Fibroblast of gingiva (primary cell): Measurements from ENCODE around the gene KLF13.

ENCODE experiments used
- DNase-seq: peaks from one replicate; pipeline ENCODE4 v3.0.0-alpha.2; 2011; ENCODE audit warnings: low read depth

KLF13 gene

DNA sequence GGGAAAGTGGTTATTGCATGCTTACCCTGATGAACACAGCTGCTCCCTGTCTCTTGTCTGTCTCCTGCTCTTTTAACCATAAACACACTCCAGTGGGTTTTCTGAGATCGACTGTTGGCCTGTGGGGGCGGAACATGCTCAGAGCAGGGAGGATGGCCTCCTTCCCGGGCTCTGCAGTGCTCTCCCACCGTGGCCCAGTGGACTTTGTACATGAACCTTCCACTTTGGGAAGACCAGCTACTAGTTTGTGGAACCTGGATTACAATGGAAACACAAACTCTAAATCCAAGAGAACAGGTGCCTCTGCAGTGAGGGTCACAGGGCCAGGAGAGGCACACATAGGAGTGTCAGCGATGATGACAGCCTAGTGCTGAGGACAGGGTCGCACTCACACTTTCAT lies 56.5 kb downstream of the KLF13 start:
- no peak for DNase-seq

DNA sequence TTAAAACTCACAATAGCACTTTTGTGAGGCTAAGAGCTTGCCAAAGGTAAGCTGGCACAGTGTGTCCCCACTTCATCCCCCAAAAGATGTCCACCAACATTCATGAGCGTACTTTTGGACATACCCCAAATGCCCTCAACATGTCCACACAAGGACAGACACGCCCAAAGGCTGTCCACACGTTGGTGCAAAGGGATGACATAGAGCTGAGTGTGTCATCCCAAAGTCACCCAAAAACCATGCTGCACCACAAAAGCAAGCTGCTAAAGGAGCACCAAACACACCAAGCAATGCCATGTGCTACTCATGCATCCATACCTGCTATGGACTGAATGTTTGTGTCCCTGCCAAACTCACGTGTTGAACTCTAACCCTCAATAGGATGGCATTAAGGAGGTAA lies 57.9 kb downstream of the KLF13 start:
- DNase-seq: no peak

DNA sequence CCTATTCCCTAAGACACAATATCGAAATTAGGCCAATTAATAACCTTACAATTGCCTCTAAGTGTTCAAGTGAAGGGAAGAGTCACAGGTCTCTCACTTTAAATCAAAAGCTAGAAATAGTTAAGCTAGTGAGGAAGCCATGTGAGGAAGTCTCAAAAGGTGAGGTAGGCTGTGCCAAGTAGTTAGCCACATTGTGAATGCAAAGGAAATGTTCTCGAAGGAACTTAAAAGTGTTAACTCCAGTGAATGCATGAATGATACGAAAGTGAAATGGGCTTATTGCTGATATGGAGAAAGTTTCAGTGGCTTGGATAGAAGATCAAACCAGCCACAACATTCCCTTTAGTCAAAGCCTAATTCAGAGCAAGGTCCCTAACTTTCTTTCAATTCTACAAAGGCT lies 59.1 kb downstream of the KLF13 start:
- DNase-seq: no peak

DNA sequence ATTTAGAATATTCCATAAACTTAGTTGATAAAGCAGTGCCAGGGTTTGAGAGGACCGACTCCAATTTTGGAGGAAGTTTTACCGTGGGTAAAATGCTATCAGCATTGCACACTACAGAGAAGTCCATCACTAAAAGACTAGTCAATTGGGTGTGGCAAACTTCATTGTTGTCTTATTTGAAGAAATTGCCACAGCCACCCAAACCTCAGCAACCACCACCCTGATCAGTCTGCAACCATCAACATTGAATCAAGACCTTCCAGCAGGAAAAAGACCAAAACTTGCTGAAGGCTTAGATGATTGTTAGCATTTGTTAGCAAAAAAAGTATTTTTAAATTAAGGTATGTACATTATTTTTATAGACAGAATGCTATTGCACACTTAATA lies 60.5 kb downstream of the KLF13 start:
- peak; percentile 35 for DNase-seq

DNA sequence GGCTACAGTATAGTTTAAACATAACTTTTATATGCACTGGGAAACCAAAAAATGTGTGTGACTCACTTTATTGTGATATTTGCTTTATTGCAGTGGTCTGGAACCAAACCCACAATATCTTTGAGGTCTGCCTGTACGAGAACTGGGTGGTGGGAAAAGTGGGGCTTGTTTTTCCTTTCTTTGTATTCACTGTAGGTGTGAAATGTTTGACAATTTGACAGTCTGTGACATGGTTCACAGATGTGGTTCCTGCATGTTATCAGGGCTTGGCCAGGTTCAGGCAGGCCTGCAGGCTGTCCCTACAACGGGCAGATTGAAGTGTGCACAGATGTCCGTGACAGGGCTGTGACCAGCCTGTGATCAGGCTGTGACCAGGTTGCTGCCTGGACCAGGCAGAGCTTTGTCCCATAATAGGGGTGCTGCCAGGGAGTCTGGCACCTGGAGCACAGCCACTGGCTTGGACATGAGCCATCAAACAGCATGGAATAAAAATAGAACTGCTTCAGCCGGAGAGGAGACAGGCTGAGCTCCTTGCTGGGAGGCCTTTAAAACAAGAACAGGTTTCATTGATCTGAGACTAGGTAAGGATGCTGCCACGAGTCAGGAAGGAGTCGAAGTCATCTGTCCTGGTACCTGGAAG lies 61.0 kb downstream of the KLF13 start:
- DNase-seq: peak; percentile 23

DNA sequence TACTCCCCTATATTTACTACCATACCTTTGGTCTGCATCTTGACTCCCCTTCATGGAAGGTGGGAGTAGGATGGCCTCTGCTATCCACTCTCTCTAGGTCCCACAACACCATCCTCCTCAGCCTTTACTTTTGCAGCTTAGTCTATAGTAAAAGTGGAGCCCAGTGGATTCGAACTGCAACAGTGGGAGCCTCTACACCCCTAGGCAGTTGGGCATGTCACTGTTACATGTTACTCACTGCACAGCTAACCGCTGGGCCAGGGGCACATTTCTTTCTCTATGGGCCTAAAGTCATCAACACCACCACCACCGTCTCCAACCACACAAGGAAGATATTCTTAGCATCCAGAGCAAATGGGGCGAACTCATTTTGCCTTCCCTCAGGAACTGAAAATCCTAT lies 62.9 kb downstream of the KLF13 start:
- DNase-seq: no peak

DNA sequence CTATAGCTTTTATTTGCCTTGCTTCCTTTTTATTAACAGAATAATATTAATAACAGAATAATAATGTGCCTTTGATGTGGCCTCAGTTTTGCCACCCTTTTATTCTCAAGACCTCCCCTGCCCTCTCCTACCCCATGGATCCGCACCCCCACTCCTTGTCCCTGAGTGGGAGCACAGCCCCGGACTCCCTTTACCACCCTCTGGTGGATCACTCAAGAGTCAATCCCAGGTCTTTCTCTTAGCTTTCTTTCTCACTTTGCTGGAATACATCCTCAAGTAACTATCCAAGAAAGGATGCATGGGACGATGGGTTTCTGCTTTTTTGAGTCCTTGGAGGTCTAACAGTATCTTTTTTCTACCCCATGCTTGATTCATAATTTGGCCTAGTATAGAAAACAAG lies 63.4 kb downstream of the KLF13 start:
- DNase-seq: no peak

DNA sequence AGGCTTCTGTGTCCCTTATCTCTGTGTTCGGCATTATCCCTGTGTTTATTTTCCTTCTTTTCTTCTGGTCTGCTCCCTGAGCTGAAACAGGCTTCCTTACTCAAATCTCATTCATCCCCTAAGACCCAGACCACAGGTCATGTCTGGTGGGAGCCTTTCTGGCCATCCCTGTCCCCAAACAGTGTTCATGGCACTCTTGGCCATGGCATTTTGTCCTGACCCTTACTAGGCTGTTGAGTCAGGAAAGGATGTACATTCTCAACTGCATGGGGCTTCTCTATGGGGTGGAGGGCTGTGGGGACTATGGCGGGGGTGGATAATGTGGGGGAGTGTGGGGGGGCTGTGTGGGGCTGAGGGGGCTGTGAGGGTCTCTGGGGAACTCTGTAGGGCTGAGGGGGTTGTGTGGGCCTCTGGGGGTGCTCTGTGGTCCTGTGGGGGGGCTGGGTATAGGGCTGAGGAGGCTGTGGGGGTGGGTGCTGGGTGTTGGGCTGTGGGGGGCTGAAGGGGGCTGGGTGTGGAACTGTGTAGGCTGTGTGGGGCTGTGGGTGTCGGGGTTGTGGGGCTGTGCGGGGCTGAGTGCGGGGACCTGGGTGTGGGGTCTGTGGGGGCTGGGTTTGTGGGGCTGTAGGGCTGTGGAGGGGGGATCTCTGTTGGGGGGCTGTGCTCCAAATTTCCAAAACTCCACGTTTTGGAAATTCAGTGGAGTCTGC lies 64.3 kb downstream of the KLF13 start:
- DNase-seq: no peak

DNA sequence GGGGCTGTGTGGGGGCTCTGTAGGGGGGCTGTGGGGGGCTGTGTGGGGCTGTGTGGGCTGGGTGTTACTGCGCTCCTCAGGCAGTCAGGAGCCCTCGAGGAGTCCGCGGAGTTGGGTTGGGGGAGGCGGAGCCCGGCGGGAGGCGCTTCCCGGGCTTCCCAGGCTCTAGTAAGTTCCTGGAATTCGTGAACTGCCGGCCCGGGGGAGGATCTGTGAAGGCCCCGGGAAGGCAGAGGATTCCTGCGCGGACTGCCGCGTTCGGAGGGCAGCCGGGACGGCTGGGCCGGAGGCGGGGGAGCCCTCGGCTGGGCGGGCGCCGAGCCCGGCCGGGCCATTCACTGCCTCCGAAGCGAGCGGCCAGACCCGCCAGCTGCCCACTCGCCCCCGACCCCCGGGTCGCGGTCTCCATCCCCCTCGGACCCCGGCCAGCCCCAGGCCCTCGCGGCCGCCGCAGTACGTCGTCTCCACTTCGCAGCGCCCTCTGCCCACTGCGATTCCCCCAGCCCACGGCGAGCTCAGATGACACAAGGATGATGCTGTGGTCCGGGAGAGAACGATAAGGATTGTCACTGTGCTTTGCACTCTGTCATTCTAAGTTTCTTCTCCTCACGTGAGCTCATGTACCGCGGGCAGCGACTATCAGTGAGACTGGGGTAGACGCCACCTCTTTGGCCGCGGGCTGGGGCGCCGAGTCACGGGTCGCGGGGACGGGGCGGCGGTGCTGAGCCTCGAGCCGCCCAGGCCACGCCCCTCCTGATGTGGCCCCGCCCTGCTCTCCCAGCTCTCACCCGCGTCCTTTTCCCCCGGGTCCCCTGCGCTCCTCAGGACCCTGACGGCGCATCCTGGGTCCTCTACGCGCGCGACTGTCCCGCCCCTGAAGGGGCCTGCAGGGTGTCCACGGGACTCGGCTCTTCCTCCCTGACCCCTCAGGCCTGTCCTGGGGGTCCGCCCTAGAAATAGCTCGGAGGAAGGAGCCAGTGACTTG lies 65.3 kb downstream of the KLF13 start:
- peak; percentile 82 for DNase-seq

DNA sequence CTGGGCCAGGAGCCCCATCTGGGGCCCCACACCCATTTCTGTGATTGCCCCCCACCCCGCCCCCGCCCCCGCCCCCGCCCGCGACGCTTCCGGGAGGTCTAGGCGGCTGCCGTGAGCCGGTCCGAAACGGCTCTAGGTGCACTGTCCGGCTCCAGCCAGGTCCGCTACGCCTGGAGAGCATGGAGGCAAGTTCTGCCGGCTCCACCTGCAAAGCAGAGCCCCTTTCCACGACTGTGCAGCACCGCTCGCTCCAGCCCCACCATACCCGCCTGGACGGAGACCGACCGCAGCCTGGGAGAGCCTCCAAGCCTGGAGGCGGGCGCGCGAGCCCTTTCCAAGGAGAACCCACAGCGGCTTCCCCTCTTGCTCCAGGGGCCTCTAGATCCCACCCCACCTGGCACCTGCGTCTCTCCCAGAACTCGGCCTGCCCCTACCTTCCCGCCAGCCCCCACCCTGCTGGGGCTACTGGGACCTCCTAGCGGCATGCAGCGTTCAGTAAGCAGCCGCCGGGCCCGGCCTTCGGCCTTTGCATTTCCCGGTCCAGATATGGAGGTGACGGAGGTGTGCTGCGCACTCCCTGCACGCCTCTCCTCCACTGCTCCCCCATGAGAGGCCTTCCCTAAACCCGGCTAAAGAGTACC lies 66.2 kb downstream of the KLF13 start:
- DNase-seq: no peak

DNA sequence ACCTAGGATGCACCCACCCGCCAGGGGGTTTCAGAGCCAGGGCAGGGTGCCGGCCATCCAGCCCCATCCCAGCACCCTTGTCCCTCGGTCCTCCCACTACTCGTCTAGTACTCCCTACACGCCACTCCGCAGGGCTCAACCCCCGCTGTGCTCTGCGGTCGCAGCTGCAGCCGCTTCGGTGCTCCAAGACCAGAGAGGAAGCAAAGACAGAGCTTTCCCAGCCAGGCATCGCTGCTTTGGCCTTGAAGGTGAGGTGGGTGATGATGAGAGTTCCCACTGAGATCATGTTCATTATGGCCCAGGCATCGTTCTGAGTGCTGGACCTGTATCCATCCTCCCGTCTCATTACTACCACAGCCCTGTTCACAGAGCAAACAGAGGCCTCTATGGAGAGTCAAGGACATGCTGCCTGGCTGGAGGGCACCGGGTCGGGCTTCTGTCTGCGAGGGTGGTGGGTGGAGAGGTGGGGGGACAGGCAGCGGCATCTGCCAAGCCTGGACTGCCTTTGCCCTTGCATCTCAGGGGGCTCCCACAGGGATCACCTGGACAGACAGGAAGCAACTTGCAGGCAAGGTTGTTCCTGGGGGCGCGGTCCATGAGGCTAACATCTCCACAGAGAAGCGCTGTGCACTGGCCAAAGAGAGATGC lies 66.9 kb downstream of the KLF13 start:
- DNase-seq: no peak

DNA sequence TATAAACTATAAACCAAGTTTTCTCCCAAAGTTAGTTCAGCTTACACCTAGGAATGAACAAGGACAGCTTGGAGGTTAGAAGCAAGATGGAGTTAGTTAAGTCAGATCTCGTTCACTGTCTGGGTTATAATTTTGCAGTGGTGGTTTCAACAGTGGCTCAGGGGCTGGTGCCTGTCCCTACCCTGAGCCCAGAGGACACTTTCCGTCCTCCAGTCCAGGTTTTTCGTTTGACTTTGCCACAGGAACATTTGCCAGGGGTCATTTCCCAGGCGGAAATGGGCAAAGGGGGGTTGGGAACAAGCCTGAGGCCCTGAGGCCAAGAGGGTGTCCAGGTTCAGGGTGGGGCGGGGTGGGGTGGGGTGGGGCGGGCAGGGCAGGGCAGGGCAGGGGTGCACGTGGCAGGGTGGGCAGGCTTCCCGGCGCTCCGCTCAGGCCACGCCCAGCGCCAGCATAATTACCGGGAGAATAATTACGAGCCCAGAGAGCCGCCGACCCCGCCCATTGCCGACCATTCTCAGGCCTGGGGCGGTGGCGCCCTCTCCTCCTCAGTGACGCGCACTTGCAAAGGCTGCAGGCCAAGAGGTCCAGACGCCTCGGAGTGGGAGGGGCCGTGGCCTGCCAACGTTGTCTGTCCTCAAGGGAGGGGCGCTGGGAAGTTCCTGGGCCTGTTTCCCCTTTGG lies 70.4 kb downstream of the KLF13 start:
- DNase-seq: peak; percentile 88

DNA sequence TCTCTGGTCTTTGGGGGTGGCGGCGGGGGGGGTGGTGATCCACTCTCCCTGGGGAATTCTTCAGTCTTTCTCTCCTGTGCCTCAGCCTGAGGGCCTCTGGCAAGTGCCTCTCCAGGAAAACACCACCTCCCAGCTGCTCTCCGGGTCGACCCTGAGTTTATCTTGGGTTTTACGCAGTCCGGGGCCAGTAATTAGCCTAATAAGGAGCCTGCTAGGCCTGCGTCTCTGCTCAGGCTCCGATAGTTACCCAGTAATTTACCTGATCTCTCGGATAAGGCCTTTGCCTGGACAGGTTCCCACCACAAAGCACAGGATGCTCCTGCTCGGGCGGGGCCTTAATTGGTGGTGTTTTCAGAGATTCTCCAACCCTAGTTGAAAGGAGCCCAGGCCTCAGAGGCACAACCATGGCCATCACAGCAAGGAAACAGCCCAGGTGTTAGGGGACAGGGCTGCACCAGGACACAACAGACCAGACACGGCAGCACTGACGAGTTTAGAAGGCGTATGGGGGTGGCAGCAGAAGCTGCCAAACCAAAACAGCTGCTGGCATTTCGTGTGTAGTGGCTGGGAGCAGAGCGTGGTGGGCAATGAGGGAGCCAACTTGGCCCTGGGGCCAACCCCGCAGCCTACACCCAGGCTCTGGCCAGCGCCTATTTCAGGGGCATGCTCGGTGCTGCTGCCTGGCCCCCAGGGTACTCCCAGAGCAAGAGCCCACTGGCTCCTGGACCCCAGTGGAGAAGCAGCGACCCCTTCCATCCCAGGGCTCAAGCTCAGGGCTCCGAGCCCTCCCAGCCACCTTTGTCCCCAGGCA lies 71.4 kb downstream of the KLF13 start:
- no peak for DNase-seq

DNA sequence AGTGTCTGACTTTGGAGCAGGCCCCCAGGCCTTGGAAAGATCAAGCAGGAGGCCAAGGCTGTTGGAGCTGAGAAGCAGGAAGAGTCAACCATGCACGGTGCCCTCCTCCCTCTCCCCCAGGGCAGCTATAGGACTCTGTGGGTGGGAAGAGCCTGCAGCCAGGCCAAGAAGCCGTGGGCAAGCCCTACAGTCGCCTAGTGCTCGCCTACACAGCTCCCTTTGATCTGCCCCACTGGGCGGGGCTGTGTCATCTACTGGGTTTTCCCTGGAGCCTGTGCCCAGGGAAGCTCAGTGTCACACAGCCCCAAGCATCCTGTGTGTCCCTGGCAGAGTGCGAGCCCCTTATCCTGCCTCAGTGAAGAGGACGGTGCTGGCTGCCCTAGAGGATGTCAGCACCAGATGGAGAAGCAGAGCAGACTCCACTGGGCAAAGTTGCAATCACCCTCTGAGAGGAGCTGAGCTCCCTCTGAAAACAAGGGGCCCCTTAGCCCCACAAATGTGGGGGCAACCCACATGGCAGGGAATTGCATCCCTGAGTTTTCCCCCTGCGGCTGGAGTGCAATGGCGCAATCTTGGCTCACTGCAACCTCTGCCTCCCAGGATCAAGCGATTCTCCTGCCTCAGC lies 72.2 kb downstream of the KLF13 start:
- DNase-seq: no peak

DNA sequence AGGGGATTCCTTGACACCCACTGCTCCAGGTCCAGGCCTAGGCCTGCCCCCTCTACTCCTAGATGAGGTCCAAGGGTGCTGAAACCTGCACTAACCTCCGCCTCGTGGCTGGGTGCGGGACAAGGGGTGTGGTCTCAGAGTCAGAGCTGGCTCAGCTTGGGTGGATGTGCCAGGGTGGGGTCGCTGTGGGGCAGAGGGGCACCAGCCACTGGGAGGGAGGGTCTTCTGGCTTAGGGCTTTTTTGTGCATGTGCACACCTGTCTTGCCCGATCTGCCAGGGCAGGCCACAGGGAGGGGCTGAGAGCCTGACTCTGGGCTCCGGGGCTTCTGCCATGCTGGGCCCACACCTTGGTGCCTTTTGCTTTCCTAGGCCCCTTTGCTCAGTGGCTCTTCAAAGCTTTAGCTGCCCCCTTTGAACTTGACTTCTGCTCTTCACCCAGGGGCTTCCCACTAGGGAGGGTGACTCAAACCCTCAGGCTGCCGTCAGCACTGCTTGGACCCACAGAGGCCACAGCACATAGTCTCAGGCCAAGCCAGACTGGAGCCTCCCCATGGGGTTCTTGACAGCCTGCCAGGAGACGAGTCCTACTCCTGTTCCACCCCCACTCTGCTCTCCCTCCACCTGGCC lies 73.0 kb downstream of the KLF13 start:
- DNase-seq: no peak

DNA sequence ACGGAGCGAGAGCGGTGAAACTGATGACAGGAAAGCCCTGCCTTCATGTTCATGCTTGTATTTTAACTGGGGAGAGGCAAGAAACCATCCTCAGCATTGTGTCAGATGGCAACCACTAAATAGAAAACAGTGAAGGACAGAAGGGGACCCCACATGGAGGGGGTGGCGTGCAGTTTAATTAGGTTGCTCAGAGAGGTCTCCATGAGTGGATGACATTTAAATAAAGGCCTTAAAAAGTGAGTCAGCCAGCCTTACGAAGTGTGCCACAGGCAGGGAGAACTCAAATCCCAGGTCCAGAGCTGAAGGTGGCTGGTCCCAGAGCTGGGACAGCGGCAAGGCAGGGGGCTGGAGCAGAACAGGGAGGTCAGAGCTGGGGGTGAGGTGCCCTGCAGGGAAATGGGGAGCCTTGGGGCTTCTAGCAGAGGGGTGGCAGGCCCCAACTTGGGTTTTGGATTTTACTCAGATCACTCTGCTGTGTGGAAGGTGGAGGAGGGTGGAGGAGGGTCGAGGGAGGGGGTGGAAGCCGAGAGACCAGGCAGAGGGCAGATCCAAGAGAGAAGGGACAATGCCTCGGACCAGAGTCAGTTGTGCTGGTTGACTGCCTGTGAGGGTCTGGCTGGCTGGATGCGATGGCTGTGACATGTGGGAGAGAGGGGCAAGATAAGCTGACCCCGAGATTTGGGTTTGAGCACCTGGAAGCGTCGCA lies 73.7 kb downstream of the KLF13 start:
- no peak for DNase-seq

DNA sequence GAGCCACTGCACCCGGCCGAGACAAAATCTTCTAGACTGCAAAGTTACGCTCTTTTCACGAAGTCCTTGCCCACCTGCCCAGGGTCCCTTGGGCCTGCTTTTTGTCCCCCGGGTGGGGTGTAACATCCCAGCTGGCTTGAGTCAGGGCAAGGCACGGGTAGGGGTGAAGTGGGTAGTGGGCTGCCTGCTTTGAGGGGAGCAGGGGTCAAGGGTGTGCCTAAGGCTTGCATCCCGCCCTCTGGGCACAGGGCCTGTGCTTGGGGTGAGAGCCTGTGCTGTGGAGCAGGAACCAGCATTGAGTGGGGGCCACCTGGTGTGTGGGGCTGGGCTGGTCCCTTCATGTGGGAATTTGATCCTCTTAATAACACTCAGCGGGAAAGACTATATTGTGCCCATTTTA lies 74.6 kb downstream of the KLF13 start:
- no peak for DNase-seq

DNA sequence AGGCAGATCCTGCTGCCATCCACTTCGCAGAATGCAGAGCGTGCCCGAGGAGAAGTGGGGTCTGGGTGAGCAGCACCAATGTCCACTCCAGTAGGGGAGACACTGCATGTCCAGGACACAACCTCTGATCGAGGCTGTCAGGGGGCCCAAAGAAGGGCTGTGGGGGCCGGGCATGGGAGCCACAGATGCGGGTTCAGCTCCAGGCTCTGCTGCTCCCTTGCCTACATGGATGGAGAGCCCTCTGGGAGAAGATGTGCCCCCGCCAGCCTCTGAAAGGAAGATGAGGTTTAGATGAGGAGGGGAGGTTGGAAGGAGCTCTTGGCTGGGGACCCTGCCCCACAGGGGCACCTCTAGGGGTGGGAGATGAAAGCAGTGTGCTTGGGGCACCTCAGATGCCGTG lies 75.4 kb downstream of the KLF13 start:
- DNase-seq: no peak
